Eye (tissue), 1 donor: ENCODE measurements around the gene JARID2.
"Not testable (repeated sequence)": the region's sequence is repeated elsewhere in the genome, so short reads cannot be mapped to it uniquely, and the experiment has no call there.

Experiments used
- DNase-seq: peaks from one replicate; pipeline ENCODE4 v3.0.0-alpha.2; 2015

The JARID2 gene

DNA sequence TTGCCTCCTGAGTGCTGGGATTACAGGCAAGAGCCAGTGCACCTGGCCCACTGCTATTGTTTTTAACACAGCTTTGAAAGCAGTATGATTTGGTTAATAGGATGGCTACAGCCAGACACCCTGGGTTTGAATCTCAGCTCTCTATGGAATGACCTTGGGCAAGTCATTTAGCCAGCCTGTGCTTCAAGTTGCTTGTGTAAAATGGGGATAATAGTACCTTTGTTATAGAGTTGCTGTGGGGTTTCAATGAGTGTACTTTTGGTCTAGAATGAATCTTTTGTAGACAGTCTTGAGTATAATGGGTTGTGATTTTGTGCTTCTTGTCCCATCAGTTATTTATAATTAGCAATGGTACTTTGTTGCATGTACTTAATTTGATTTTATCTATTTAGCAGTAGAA lies 70.9 kb downstream of the JARID2 start:
- no peak for DNase-seq

DNA sequence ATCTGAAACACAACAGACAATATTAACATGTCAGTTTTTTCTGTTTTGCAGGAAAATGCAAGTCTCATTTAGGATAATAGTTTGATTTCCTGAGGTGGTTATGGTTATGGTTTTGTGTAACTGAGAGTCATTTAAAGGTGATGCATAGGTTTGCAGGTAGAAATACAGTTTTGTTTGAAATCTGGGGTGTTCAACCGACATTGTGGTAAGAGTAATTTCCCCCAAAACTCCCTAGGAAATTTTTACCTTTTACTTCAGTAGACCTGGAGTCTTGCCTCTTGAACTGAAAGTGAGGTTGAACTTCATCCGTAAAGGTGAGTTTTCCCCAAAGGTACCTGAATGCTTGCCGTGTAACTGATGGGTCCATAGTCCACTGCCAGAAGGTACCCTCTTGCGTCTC lies 71.4 kb downstream of the JARID2 start:
- DNase-seq = no peak

DNA sequence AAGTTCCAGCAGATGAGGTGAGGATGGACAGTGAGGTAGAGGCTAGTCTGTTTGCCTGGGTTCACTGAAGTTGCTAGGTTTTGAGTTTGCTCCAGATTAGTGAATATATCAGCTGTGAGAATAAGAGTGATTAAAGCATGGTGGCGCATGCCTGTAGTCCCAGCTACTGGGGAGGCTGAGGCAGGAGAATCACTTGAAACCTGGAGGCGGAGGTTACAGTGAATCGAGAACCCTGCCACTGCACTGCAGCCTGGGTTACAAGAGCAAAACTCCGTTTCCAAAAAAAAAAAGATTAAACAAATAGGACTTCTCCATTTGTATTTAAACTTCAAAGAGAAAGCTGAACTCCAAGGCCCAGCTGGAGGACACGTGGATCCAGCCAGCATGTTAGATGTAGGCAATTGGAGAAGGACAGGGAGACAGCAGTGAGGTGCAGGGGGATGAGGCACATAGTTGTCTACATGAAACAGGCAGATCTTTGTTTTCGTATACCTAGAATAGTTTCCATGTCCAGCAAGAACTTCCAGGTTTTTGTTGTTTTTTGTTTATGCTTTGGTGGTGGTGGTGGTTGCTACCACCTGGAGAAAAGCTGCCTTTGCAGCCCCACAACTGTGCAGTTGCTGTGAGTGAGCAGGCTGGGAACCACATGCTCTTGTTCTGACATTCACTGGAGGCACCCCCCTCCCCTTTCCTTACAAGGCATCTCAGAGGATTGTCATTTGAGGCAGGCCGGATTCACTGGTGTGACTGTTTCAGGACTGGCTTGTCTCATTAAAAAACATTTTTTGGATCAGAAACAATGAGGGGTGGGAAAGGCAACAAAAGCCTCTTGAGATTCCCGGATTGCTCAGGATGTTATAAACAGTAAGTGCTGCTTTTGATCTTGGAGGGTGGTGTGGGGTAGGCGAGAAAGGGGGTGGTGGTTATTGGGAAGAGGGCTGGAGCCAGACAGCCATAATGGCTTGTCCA lies 72.3 kb downstream of the JARID2 start:
- peak; percentile 73 for DNase-seq

DNA sequence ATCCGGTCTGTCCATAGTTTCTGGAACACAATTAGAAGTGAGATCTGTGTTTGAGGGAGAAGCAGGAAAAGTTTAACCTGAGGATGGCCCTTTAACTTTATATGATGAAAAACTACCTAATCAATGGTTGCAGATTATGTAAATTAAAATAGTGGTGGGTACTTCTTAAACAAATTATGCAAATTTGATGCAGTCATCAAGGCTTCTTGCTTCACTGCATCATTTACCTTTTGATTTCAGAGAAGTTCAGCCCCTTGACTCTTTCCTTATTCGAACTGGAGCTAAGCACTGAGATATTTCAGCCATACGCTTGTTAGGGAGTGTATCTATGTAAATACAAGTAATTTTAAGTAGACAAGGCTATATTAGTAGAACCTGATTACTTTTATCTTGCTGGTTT lies 73.8 kb downstream of the JARID2 start:
- DNase-seq = no peak

DNA sequence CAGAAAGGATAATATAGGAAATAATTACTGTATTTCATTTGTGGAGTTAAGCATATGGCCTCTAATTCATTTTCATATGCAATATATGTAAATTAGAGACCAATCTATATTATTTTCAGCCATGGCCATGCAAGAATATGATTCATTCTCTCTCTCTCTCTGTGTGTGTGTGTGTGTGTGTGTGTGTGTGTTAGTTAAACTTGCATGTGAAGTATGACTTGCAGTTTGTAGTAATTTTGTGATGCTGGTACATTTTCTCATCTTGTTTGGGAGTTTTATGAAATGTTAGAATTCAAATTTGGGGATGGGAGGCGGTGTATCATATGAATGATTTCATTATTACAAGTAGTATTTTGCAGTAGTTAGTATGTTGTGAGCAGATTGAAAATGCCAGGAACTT lies 74.8 kb downstream of the JARID2 start:
- no peak for DNase-seq

DNA sequence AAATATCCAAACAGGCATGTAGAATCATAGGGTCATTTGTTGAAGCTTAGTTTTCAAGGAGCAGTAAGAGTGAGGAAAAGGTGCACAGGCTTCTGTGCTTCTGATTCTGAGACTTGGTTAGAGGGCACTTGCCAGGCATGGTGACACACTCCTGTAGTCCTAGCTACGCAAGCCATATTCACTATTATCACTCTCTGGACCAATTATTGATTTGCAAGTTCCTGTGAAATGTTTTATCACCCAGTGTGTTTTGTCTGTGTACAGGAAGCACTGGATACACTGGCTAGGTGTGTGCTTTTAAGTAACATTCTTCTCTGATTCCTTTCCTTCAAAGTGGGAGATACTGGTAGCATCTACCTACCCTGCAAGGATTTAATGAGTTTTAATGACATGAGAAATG lies 76.3 kb downstream of the JARID2 start:
- DNase-seq = no peak

DNA sequence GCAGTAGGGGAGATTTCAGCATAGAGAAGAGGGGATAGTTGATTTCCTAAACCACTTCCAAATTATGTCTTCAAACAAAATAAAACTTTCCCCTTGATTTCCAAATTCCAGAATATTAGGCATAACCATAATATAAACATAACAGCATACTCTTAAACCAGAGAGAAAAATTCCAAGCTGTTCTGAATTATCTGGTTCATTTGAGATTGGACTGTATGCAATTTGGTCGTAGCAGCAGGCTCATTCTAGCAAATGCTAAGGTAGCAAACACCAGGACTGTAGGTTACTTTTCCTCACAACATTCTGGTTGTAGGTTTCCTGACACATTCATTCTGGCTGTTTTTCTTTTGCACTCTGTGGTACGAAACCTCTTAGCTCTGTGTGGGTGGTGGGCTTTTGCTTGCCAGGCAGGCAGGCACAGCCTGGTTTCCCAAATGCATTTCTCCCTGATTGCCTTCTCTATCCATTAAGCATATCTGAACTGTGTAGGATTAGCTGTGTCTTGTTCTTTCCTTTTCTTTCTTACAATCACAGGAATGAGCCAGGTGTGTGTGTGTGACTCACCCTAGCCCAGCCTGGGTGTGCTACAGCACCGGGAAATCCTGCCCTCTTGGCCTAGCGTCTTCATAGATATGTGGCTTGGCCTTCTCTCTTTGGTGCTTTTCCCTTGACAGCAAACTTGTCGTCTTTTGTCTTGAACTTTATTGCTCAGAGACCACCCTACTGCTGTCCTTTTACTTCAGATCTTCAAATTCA lies 77.1 kb downstream of the JARID2 start:
- DNase-seq = no peak

DNA sequence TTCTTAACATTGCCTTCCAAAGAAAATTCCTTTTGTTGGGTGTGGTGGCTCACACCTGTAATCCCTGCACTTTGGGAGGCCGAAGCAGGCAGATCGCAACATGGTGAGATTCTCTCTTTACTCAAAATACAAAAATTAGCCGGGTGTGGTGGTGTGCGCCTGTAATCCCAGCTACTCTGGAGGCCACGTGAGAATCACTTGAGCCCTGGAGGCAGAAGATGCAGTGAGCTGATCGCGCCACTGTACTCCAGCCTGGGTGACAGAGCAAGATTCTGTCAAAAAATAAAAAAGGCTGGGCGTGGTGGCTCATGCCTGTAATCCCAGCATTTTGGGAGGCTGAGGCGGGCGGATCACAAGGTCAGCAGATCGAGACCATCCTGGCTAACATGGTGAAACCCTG lies 77.7 kb downstream of the JARID2 start:
- not testable (repeated sequence) for DNase-seq

DNA sequence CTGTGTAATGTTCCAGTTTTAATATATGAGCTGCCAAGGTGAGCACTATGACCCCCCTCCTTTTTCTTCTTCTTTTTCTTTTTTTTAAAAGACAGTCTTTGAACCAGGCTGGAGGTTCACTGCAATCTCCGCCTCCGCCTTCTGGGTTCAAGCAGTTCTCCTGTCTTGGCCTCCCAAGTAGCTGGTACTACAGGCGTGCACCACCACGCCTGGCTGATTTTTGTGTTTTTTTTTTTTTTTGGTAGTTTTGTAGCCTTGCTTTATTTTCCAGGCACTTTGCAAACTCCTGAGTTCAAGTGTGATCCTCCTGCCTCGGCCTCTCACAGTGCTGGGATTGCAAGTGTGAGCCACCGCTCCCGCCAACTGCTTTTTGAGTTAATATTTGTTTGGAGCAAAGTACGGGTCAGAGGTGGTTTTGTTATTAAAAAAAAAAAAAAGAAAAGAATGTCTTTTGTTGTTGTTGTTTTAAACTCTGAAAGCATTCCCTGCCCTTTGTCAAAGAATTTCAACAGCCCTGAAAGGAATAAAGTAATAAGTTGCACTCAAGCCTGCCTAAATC lies 78.6 kb downstream of the JARID2 start:
- no peak for DNase-seq

DNA sequence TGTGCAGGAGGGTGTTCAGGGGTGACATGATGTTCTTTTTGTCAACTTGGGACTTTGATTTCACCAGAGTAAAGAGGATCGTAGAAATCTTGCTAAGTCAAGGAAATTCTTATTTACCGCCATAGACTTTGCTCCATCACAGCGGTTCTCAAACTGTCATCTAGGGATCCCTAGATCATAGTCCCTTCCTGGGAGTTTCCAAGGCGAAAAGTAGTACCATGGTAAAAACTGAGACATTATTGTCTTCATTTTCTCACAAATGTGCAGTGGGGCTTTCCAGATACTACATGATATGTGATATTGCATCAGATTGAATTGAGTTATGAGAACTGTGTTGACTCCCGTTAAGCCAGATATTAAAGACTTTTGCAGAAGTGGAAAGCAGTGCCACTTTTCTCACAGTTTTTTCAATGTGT lies 79.7 kb downstream of the JARID2 start:
- DNase-seq = no peak

DNA sequence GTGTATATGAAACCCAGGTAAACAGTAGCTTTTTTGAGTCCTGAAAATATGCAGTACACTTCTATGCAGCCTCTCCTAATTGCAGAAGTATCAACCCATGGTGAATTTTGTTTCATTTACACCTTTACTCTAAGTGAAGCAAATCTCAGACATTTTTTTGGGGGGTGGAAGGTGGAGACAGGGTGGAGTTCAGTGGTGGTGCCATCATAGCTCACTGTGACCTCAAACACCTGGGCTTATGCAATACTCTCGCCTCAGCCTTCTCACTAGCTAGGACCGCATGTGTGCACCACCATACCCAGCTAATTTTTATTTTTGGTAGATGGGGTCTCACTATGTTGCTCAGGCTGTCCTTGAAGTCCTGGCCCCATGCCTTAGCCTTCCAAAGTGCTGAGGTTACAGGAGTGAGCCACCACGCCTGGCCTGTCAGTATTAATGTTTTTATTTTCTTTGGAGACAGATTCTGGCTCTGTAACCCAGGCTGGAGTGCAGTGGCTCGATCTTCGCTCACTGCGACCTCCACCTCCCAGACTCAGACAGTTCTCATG lies 80.3 kb downstream of the JARID2 start:
- no peak for DNase-seq

DNA sequence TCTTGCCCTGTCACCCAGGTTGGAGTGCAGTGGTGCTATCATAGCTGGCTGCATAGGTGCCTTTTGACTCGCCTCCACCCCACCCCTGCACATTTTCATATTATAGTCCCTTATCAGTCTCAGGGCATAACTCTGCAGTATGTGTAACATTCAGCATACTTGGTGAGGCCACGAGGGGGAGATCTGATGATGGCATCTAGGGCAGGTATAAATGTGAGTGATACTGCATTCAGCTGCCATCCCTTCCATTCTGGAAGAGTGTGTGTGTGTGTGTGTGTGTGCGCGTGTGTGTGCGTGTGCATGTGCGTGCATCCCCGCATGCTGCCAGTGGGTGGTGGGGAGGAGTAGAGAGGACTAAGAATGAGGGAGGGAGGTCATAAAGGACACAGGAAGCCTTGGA lies 81.4 kb downstream of the JARID2 start:
- DNase-seq = peak; percentile 31

DNA sequence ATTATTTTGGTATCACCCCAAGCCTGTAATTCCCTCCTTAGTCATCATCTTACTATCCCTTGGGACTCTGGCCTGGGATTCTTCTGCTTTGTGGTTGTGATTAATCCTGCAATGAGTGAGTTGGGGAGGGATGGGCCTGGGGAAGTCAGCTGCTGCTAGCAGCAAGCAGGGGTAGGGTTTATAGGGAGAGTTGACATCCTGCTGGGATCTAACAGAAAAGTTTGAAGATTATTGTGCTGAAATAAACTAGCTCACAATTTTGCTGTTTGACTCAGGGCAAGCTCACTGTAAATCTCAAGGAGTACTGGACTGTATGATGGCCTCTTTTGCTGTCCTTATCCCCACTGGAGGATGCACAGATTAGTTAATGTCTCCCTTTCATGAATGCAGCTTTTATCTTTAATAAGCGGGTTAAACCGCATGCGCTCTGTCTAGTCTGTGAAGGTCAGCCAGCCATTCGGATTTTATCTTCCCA lies 83.4 kb downstream of the JARID2 start:
- peak; percentile 55 for DNase-seq

DNA sequence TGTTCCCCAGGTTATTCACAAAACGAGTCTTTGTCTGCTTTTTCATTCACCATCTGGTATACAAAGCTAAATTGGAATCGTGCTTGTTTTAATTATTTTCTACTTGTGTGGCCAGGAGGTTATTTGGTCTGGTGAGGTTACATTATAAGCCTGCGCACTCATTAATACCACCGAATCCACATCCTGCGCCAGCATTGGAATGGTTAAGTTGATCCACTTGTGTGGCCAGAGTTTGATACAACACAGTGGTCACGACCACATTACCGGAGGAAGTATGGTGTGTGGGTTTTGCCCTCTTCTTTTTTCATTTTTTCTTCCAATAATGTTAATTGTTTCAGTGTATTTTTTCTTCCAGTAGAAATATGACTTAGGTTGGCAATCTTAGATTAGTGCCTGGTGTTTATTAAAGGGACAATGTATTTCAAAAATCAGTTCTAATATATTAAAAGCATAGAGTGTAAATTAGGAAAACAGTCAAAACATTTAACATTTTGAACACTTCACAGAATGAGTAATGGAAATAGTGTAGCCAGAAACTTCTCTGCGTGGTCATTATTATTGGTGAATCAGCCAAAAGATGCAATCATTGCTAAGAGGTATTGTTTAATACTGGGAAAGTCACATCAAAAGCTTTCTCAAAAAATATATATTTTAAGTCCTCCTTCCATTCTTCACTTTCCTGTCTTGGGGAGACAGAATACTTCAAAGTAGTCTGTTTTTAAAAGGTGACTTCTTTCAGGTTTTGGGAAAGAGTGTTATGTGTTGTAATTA lies 84.5 kb downstream of the JARID2 start:
- DNase-seq = no peak

DNA sequence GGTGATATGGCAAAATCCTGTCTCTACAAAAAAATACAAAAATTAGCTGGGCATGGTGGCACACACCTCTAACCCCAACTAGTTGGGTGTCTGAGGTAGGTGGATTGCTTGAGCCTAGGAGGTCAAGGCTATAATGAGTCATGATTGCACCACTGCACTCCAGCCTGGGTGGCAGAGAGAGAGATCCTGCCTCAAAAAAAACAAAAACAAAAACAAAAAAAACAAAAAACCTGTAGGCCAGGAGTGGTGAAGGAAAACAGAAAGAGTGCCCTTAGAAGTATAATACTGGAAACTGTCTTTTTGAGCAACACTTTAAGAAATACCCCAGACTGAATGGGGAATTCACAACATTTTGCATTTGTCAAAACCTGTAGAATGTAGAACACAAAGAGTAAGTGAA lies 85.3 kb downstream of the JARID2 start:
- no peak for DNase-seq

DNA sequence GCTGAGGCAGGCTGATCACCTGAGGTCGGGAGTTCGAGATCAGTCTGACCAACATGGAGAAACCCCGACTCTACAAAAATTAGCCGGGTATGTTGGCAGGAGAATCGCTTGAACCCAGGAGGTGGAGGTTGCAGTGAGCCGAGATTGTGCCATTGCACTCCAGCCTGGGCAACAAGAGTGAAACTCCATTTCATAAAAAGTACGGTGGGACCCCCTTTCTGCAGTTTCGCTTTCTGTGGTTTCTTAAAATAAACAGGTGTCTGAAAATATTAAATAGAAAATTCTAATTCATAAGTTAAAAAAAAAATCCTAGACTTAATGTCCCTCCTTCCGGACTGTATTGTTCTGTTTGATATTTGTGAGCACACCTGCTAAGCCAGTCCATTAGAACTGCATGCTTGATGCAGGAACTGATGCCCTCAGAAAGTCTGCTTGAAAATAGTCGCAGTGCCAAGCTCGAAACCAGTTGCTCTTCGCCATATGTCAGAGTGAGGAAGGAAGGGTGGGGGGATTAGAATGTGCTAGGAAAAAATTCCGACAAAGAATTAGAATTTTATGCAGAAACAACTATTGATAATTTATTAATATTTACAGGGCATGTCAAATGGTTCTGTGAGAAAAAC lies 85.9 kb downstream of the JARID2 start:
- DNase-seq = no peak

DNA sequence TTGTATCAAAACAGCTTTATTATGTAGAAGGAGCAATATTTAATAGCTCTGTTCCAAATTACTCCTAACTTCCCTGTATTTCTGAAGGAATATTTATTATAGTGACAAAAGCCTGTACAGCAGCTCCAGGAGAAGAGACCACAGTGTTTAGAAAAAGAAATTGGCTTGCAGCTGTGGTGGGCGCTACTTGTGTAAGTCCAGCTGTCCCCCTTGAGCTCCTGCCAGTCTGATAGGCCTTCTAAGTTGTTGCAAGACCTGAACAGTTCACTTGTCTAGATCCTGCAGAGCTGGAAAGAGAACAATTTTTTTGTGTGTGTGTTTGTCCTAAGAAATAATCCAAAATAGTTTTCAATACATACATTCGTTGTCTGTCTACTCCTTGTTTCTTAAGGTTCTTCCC lies 86.6 kb downstream of the JARID2 start:
- peak; percentile 34 for DNase-seq

DNA sequence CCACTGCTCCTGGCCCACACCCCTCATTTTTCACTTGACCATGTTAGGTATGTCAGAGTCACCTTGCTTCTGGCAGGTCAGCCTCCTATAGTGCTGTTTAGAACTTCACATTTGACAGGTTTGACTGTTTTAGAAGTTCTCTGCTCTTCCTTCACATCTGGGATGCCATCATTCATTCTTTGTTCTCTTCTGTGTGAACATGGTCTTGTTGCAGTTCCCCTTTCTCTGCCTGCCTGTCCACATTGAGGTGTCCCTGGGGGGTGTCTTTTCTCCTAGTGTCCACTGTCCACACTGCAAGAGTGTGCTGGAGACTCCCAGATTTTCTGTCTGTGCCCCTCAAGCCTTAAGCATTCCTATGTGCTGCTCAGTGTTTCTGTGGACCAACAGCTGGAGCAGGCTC lies 89.5 kb downstream of the JARID2 start:
- DNase-seq = no peak

DNA sequence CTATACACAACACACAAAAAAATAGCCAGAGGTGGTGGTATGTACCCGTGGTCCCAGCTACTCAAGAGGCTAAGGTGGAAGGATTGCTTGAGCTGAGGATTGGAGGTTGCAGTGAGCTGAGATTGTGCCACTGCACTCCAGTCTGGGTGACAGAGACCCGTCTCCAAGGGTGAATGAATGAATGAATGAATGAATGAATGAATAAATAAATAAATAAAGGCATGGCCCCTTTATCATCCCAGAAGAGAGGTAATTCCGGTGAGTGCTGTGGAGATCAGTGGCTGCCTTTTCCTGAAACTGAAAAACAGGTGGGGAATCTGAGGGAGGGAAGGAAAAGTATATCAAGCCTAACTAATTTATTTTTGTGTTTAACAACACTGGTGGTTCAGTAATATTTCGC lies 90.0 kb downstream of the JARID2 start:
- DNase-seq = no peak

DNA sequence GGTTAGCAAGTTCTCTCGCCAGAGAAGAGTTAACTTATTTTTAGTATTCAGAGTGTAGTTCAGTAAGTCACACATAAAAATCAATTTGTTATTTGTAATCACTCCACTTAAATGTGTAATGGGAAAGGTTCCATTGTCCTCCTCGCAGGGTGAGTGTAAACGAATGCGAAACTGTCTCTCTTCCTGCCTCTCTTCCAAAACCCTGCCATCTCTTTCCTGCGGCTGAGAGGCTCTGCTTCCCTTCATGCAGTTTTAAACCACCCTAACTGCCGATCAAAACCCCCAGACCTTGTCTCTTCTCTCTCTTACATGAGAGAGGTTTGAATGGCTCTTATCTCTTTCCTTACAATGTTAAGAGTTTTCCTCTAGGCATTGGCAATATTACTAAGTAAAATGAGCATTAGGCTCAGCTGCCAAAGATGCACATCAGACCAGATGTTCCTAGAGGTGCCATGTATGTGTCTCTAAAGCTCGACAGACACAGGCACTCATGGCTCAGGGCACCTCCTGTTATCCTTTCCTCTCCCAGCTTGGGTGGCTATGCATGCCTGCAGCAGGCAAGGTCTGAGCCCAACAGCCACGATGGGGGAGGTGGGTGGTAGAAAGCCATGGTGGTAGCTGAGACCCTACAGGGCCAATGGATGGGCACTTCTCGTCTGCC lies 91.2 kb downstream of the JARID2 start:
- DNase-seq = no peak

DNA sequence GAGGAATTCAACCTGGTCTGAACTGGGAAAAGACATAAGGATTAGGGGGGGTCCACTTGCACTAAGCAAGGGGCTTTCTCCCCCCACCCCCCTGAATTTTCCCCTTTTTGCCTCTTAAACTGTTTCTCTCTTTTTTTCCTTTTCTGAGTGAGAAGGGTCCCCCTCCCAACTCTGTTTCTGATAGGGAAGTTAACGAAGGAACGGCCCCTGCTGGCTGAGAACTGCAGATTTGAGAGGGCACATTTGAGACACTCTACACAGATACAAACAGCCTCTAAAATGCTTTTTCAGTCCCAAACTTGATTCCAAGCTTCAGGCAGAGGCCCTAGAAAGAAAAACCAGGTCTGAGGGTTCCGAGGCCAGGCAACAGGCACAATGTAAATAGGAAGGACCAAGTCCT lies 91.7 kb downstream of the JARID2 start:
- no peak for DNase-seq

DNA sequence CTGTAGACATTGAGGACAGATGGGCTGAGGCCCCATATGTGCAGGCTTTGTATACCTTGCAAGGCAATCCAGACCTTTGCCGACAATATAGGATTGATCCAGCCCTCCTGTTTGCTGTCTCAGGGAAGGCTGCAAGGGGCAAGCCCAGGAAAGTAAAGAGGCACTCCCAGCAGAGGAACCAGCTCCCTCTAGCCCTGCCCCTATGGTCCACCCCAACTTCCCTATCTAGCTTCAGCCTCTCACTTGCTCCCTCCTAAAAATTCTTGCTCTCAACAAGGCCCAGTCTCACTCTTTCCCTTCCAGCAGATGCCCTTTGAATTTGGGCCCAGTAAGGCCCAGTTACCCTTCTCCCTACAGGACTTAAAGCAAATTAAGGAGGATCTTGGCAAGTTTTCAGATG lies 92.6 kb downstream of the JARID2 start:
- DNase-seq = no peak
